Astrocyte (in vitro differentiated cells and primary cell): ENCODE data around the gene PIK3CD. TPM values are rescaled to one million over a fixed set of nuclear protein-coding genes. Genes with fewer than 3 reads are reported as not detected.
A peak's percentile ranks its signal among the peaks of the same experiment; 100 is the strongest.

Experiments
- DNase-seq: peaks from one replicate; pipeline ENCODE4 v3.0.0-alpha.2; 2010; ENCODE audit warnings: low read depth
- FAIRE-seq: peaks from 2 replicates; lab custom pipeline; 2011; peaks lifted over from hg19 to GRCh38; lab: Jason Lieb, UNC
- H2AFZ ChIP-seq: 2 replicates; pipeline ENCODE4 v1.6.0; 2012; ENCODE audit warnings: low read depth, low read length, inconsistent platforms
- H3K27ac ChIP-seq: 2 replicates; pipeline ENCODE4 v1.5.1; 2011; ENCODE audit warnings: low read depth, low read length, inconsistent platforms
- H3K27me3 ChIP-seq: 2 replicates; pipeline ENCODE4 v1.6.0; 2011; ENCODE audit warnings: low read length, inconsistent platforms; ENCODE audit not compliant: insufficient read depth
- H3K36me3 ChIP-seq: 2 replicates; pipeline ENCODE4 v1.5.1; 2011; ENCODE audit warnings: low read length, inconsistent platforms; ENCODE audit not compliant: insufficient read depth
- H3K4me1 ChIP-seq: 2 replicates; pipeline ENCODE4 v1.5.1; 2011; ENCODE audit warnings: low read length, inconsistent platforms; ENCODE audit not compliant: insufficient read depth
- H3K4me2 ChIP-seq: 2 replicates; pipeline ENCODE4 v1.6.0; 2012; ENCODE audit warnings: low read length, inconsistent platforms
- H3K4me3 ChIP-seq: 2 replicates; pipeline ENCODE4 v1.5.1; 2011; ENCODE audit warnings: low read depth, mild to moderate bottlenecking, low read length, inconsistent platforms; ENCODE audit not compliant: insufficient read depth
- H3K79me2 ChIP-seq: 2 replicates; pipeline ENCODE4 v1.6.0; 2012; ENCODE audit warnings: mild to moderate bottlenecking, low read length, inconsistent platforms; ENCODE audit not compliant: insufficient read depth
- H3K9ac ChIP-seq: 2 replicates; pipeline ENCODE4 v1.6.0; 2012; ENCODE audit warnings: mild to moderate bottlenecking, low read length, inconsistent platforms
- H3K9me3 ChIP-seq: 2 replicates; pipeline ENCODE4 v1.5.1; 2012; ENCODE audit warnings: low read depth, mild to moderate bottlenecking, low read length, inconsistent platforms; ENCODE audit not compliant: insufficient read depth
- H4K20me1 ChIP-seq: 2 replicates; pipeline ENCODE4 v1.6.0; 2012; ENCODE audit warnings: low read length, inconsistent platforms; ENCODE audit not compliant: insufficient read depth
- H3K27ac Mint-ChIP-seq: one replicate; pipeline ENCODE4 v1.8.0; 2021; ENCODE audit warnings: mild to moderate bottlenecking, mixed read lengths; ENCODE audit not compliant: unreplicated experiment
- H3K27me3 Mint-ChIP-seq: one replicate; pipeline ENCODE4 v1.8.0; 2021; ENCODE audit warnings: low read depth, mixed read lengths; ENCODE audit not compliant: unreplicated experiment
- H3K36me3 Mint-ChIP-seq: one replicate; pipeline ENCODE4 v1.8.0; 2021; ENCODE audit warnings: low read depth, mixed read lengths; ENCODE audit not compliant: unreplicated experiment
- H3K4me1 Mint-ChIP-seq: one replicate; pipeline ENCODE4 v1.8.0; 2021; ENCODE audit warnings: low read depth, mixed read lengths; ENCODE audit not compliant: unreplicated experiment
- H3K4me3 Mint-ChIP-seq: one replicate; pipeline ENCODE4 v1.8.0; 2021; ENCODE audit warnings: mild to moderate bottlenecking, moderate library complexity, mixed read lengths; ENCODE audit not compliant: unreplicated experiment
- H3K9me3 Mint-ChIP-seq: one replicate; pipeline ENCODE4 v1.8.0; 2021; ENCODE audit warnings: mild to moderate bottlenecking, mixed read lengths; ENCODE audit not compliant: unreplicated experiment
- CTCF ChIP-seq: IDR thresholded peaks from 2 replicates; pipeline ENCODE4 v1.5.1; 2011; ENCODE audit warnings: low read depth, mild to moderate bottlenecking, inconsistent platforms, low read length, moderate library complexity; ENCODE audit not compliant: insufficient read depth
- EZH2 ChIP-seq: IDR thresholded peaks from 2 replicates; pipeline ENCODE4 v1.6.1; 2012; ENCODE audit warnings: mild to moderate bottlenecking, low read length, inconsistent platforms; ENCODE audit not compliant: insufficient read depth
- total RNA-seq: library from RNA; stranded (reverse); gene quantifications from 2 replicates; pipeline ENCODE4 v1.2.1, GENCODE V29; 2021

PIK3CD gene
- total RNA-seq, 1 donor from 2014 or later: 29.5 TPM

- peaks cover 15% of the 10 kb centered on the region for H3K4me1 ChIP-seq
Measured at GRCh38 chr1:9696793-9697192, 45.3 kb downstream of the PIK3CD start.

GRCh38 chr1:9699361-9699760 is 47.8 kb downstream of the PIK3CD start:
- H2AFZ ChIP-seq: no peak overlapping the region
- no peak for DNase-seq
- H4K20me1 ChIP-seq: no peaks in the 10 kb centered on the region
- H3K36me3 Mint-ChIP-seq: peaks cover 11% of the 10 kb centered on the region
- peak overlapping the region; percentile 87 for H3K27ac ChIP-seq
- H3K27me3 Mint-ChIP-seq: no peaks in the 10 kb centered on the region
- peaks cover 3% of the 10 kb centered on the region for H3K36me3 ChIP-seq
- peaks cover 24% of the 10 kb centered on the region for H3K79me2 ChIP-seq
- no peak overlapping the region for H3K4me2 ChIP-seq
- H3K4me1 ChIP-seq: peaks cover 11% of the 10 kb centered on the region
- no peak overlapping the region for H3K4me3 ChIP-seq
- H3K4me1 Mint-ChIP-seq: peaks cover 24% of the 10 kb centered on the region
- no peak for TF ChIP-seq CTCF
- TF ChIP-seq EZH2: no peak
- H3K9ac ChIP-seq: no peak overlapping the region
- H3K27ac Mint-ChIP-seq: peak overlapping the region; percentile 82
- no peaks in the 10 kb centered on the region for H3K27me3 ChIP-seq
- FAIRE-seq: no peak
- no peaks in the 10 kb centered on the region for H3K9me3 ChIP-seq
- H3K4me3 Mint-ChIP-seq: no peak overlapping the region
- peaks cover 2% of the 10 kb centered on the region for H3K9me3 Mint-ChIP-seq

More at GRCh38 chr1:9696793-9697192, 45.3 kb downstream of the PIK3CD start:
- Mint-ChIP-seq H3K4me1 (peaks cover 23% of the 10 kb centered on the region), H3K9me3 (no peaks in the 10 kb centered on the region), H3K27ac (no peak overlapping the region), H3K4me3 (no peak overlapping the region), H3K27me3 (no peaks in the 10 kb centered on the region), H3K36me3 (peaks cover 10% of the 10 kb centered on the region)
- Histone ChIP-seq H3K9me3 (no peaks in the 10 kb centered on the region), H3K79me2 (peaks cover 18% of the 10 kb centered on the region), H3K36me3 (peaks cover 4% of the 10 kb centered on the region), H3K4me2 (no peak overlapping the region), H2AFZ (no peak overlapping the region), H3K27ac (no peak overlapping the region), H3K9ac (no peak overlapping the region), H3K27me3 (no peaks in the 10 kb centered on the region), H4K20me1 (peaks cover 6% of the 10 kb centered on the region), H3K4me3 (no peak overlapping the region)
- FAIRE-seq: no peak
- no peak for DNase-seq
- TF ChIP-seq EZH2: no peak
- TF ChIP-seq CTCF: no peak

- H4K20me1 ChIP-seq: no peaks in the 10 kb centered on the region
- H2AFZ ChIP-seq: peak overlapping the region; percentile 49
- H3K27ac ChIP-seq: peak overlapping the region; percentile 87
- H3K27me3 ChIP-seq: no peaks in the 10 kb centered on the region
- no peaks in the 10 kb centered on the region for H3K9me3 ChIP-seq
- peak overlapping the region; percentile 70 for H3K9ac ChIP-seq
- FAIRE-seq (peak; percentile 64), DNase-seq (peak; percentile 90)
- Mint-ChIP-seq H3K27ac (peak overlapping the region; percentile 98), H3K36me3 (peaks cover 11% of the 10 kb centered on the region), H3K4me1 (peaks cover 25% of the 10 kb centered on the region), H3K4me3 (peak overlapping the region; percentile 51), H3K9me3 (peaks cover 2% of the 10 kb centered on the region), H3K27me3 (no peaks in the 10 kb centered on the region)
- H3K79me2 ChIP-seq: peaks cover 24% of the 10 kb centered on the region
- no peak for TF ChIP-seq EZH2
- peaks cover 19% of the 10 kb centered on the region for H3K4me1 ChIP-seq
- H3K36me3 ChIP-seq: no peaks in the 10 kb centered on the region
- H3K4me2 ChIP-seq: peak overlapping the region; percentile 78
- peak overlapping the region; percentile 22 for H3K4me3 ChIP-seq
Measured at GRCh38 chr1:9700340-9700739, 48.8 kb downstream of the PIK3CD start.
